ENCODE data around the gene SC5D.

- TF ChIP-seq CTCF (conservative IDR thresholded peaks at IDR 0.05; ENCODE audit: low read depth, low read length) (no peak), EZH2 (IDR thresholded peaks at IDR 0.05; ENCODE audit: borderline replicate concordance, low read depth, low read length, poor library complexity, severe bottlenecking) (no peak)
Measured at GRCh38 chr11:121337078-121337477, 44.5 kb downstream of the SC5D start.

Measured in A673 (cell line).